ENCODE measurements around the gene CCSER2.
"Not testable (repeated sequence)": the region's sequence is repeated elsewhere in the genome, so short reads cannot be mapped to it uniquely, and the experiment has no call there.

GRCh38 chr10:84499039-84499438 is 170.7 kb downstream of the CCSER2 start:
- not testable (repeated sequence) for TF ChIP-seq EZH2 (IDR thresholded peaks at IDR 0.05; ENCODE audit: borderline replicate concordance, low read length); CTCF (IDR thresholded peaks at IDR 0.05; ENCODE audit: low read length)
